Thoracic aorta endothelial cell (primary cell): ENCODE measurements around the gene SYTL5. TPM values are rescaled to one million over a fixed set of nuclear protein-coding genes. Genes with fewer than 3 reads are reported as not detected.

Source experiments
- small RNA-seq: library from RNA; depleted of rRNA; stranded (forward); fragments of <200 nt; gene quantifications from one replicate; pipeline ENCODE3, GENCODE V24; 2012
- total RNA-seq: library from RNA; depleted of rRNA; stranded (reverse); fragments of >200 nt; gene quantifications from 2 replicates; pipeline ENCODE4 v1.2.3, GENCODE V29; 2012

Gene SYTL5
- under 0.01 TPM in 1 of 2 replicates, not detected in the other for total RNA-seq

GRCh38 chrX:38006291-38006690 lies at the start of gene SYTL5:
Gene SYTL5 (plus strand): TSS chrX:38006553. CDS start chrX:38033890, 27,337 bp downstream.

Small RNA genes lying within 50 kb of the gene (small RNA-seq; reads per million reads assigned to genes)
- not detected for gene MIR548AJ2

Other genes with a start within 250 kb of the SYTL5 start
- gene CYBB, start 226.5 kb upstream of the SYTL5 start, total RNA-seq = not detected in 2 replicates
- 38.3 and 43.4 TPM in 2 replicates for gene DYNLT3, start 159.0 kb upstream of the SYTL5 start, total RNA-seq
- gene SRPX, start 214.3 kb downstream of the SYTL5 start, total RNA-seq = 317 and 330 TPM in 2 replicates